Epithelial cell of prostate (primary cell): ENCODE results near the gene KANK4.
"Not testable (repeated sequence)": the region's sequence is repeated elsewhere in the genome, so short reads cannot be mapped to it uniquely, and the experiment has no call there.

Experiments used
- DNase-seq: peaks from one replicate; pipeline ENCODE4 v3.0.0-alpha.2; 2011; ENCODE audit warnings: low read depth, low spot score
- H3K27ac ChIP-seq: fragments of 450-650 bp; 2 replicates; pipeline ENCODE4 v1.5.1; 2017; ENCODE audit warnings: mild to moderate bottlenecking

KANK4 gene

DNA sequence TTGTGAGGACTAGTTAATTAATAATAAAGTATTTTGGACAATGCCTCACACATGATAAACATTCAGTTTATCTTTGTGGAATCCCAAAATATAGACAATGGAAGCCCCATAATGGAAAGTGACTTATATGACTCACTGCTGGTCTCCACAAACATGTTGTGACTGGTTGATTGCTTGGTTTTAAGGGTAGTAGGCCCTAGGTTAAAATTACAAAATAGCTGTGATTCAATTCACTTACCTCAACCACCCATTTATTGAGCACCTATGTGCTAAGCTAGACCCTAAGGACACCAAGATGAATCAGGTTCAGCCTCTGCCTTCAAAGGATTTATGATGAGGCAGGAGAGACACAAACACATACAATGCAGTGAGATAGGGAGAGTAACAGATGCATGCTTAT is 42.4 kb downstream of the KANK4 start:
- H3K27ac ChIP-seq: no peak overlapping the region

GRCh38 chr1:62274496-62275485 is 44.4 kb downstream of the KANK4 start:
- no peak overlapping the region for H3K27ac ChIP-seq
- no peak for DNase-seq

More for the DNA sequence above, 42.4 kb downstream of the KANK4 start:
- peak; percentile 26 for DNase-seq

DNA sequence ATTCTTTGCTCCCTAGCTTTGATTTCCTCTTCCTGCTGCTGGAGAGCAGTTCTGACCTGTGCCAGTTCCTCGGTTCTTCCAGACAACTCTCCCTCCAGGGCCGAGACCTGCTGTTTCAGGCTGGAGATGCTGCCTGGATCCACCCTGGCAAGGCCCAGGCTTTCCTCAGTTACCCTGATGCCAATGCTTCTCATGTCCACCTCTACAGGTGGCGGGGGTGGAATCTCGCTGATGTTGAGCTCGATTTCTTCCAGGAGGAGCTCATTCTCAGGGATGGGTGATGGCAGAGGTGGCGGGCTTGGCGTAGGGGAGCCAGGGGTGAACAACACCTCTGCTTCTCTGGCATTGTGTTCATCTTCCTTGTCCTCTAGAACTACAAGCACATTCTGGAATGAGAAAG is 45.3 kb downstream of the KANK4 start:
- DNase-seq: no peak
- no peak overlapping the region for H3K27ac ChIP-seq

DNA sequence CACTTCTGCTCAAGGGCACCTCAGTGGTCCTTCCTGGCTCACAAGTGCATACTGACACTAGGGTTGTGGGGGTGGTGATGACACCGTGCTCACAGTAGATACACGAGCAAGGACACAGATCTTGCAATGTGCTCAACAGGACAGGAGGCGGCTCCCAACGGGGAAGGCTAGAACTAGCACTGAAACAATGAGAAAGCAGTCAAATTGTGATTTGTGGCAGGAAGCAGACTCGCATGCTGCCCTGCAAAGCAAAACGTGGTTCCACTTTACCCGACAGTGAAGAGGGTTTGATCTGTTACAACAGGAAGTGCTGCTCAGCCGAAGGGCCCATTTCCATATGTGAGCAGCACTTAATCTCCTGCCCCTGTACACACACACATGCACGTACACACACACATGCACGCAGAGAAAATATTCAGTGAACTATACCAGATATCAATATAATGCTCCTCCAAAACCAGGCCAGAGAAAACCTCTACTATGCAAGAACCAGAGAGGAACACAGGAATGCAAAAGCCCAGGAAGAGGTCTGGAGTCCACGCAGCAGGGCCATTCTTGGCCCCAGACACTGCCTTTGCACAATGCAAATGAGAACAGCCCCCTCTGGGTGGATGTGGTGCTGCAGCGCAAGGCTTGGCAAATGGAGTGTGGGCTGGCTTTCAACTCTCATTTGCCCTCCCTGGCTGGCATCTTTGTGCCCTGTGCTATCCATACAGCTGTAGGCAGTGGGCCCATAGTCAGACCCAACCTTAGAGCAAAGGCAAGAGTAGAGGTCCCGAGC is 47.1 kb downstream of the KANK4 start:
- H3K27ac ChIP-seq: no peak overlapping the region
- no peak for DNase-seq

GRCh38 chr1:62271134-62271533 is 48.1 kb downstream of the KANK4 start:
- no peak for DNase-seq
- H3K27ac ChIP-seq: no peak overlapping the region

GRCh38 chr1:62269851-62270495 is 49.3 kb downstream of the KANK4 start:
- H3K27ac ChIP-seq: no peak overlapping the region
- no peak for DNase-seq

GRCh38 chr1:62269439-62269838 is 49.8 kb downstream of the KANK4 start:
- no peak overlapping the region for H3K27ac ChIP-seq
- no peak for DNase-seq

DNA sequence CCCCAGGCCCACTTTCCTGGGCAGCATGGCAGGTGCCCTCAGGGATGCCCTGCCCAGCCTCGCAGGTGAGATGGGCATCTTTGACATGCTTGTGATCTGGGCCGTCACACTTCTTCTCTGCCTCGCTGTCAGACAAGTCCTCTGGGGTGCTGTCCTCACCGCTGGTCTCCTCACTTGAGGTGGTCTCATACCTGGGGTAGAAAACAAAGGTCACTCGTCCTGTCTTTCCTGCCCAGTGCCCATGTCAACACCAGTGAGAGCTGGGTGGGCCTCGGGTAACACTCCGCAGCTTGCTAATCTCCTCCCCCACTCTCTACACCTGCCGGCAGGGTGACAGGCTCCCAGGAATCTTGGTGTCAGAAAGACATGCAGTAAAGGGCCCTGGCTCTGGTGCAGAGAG is 50.9 kb downstream of the KANK4 start:
- no peak overlapping the region for H3K27ac ChIP-seq
- DNase-seq: no peak

DNA sequence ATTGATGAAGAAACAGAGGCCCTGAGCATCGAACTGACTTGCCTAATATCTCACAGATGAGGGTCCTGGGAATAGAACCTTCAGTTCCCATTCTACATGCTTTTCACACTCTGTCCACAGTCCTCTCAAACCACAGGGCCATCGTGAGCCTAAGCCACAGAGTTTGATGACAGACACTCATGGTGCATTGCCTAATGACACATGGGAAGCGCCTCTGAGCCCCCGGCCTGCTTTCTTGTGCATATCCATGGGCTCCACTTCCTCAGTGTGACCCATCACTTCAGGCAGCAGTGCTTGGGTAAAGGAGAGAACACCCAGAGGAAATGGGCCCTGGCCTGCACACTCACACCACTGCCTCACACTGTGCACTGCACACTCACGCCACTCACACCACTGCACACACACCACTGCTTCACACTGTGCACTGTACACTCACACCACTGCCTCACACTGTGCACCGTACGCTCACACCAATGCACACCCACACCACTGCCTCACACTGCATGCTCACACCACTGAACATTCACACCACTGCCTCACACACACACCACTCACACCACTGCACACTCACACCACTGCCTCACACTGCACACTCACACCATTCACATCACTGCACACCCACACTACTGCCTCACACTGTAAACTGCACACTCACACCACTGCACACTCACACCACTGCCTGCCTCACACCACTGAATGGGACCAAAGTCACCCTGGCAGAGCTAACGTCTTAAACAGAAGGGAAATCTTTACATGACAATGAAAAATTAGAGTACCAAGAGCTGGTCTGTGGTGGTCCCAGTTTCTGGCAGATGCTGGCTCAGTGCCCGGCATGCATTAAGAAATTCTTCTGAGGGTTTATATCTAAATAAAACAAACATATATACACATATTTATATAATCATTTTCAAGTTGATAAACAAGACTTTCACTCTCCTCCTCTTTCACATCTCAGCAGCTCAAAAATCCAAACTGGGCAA is 53.0 kb downstream of the KANK4 start:
- no peak overlapping the region for H3K27ac ChIP-seq
- no peak for DNase-seq

- no peak overlapping the region for H3K27ac ChIP-seq
- DNase-seq: no peak
These were observed 55.4 kb downstream of the KANK4 start for GRCh38 chr1:62263814-62264353.

GRCh38 chr1:62263006-62263813 is 56.0 kb downstream of the KANK4 start:
- H3K27ac ChIP-seq: no peak overlapping the region
- DNase-seq: no peak

DNA sequence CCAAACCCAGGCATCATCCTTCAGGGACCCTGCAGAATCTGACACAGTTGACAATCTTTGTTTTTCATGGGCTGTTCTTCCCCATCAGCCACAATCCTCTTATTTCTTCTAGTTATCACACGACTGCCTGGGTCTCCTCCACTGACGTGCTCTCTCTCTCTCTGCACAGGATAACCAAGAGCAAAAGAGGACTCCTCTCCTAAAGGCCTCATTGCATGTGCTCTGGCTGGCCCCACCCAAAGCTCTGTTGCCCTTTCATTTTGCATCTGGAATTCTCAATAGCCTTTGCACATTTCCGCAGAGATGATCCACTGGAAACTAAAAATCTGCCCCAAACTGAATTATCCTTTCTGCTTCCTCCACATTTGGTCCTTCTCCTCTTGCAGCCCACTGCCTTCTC is 58.5 kb downstream of the KANK4 start:
- DNase-seq: no peak
- H3K27ac ChIP-seq: no peak overlapping the region

DNA sequence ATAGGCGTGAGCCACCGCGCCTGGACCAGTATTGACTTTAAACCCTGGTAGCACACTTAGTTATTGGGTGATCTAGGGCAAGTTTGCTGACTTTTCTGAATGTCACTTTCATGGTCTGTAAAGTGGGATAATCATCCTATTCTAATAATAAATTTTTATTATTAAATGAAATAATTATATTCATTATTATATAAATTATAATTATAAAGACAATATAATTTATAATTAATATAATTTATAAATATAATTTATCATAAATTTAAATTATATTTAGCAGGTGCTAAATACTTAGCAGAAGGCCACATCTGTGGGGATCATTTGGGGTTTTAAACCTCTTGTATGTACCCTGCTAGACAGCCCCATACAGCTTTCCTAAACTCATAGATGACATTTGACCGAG is 59.7 kb downstream of the KANK4 start:
- H3K27ac ChIP-seq: no peak overlapping the region
- no peak for DNase-seq

DNA sequence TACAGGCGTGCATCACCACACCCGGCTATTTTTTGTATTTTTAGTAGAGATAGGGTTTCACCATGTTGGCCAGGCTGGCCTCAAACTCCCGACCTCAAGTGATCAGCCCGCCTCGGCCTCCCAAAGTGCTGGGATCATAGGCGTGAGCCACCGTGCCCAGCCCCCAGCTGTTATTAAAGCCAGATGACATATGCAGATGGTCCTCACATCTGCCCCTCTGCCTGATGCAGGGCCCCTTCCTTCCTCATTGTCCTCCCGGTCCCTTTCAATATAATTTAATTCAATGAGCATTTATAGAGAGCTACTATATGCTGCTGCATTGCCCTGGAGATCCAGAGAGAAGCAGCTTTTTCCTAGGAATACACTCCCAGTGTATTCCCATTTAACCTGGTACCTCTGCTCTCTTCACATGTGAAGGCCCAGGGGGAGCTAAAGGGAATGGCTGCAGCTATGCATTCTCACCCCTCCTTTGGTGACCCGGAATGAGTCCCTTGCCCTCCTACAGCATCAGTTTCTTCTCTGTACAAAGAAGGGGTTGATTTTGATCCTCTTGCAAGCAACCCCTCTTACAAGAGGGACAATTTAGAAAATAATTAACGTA is 69.0 kb downstream of the KANK4 start:
- H3K27ac ChIP-seq: no peak overlapping the region
- DNase-seq: no peak

DNA sequence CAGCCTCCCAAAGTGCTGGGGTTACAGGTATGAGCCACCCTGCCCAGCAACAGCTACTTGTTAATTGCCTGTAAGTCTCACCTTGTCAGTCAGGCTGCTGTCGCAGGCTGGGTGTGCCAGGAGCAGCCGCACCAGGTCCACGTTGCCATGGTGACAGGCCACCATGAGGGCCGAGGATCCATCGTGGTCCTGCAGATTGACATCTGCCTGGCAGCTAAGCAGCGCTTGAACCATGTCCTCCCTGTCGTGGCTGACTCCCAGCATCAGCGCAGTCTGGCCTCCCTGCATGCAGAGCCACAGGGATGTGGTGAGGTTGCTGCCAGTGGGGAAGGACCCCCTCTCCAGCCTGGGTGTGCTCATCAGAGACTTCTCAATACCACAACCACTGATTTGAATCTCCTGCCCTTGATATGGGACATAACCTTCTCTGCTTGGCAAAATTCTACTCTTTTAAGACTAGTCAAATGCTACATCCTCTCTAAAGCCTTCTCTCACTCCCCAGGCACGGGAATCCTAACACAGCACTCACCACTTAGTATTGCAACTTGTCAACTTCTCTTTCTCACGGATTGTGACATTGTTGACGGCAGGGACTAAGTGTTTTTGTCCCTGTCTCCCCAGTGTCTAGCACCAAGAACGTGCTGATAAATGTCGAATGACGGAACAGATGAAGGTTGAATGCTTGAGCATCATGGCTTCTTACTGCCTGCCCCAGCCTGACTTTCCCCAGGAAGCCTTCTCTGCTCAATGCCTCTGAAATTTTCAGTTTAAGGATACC is 71.7 kb downstream of the KANK4 start:
- DNase-seq: no peak
- H3K27ac ChIP-seq: no peak overlapping the region

GRCh38 chr1:62245201-62245600 is 74.0 kb downstream of the KANK4 start:
- H3K27ac ChIP-seq: no peak overlapping the region
- no peak for DNase-seq

GRCh38 chr1:62244380-62244779 is 74.9 kb downstream of the KANK4 start:
- not testable (repeated sequence) for DNase-seq

More at GRCh38 chr1:62244380-62244779, 74.9 kb downstream of the KANK4 start:
- not testable (repeated sequence) for H3K27ac ChIP-seq
